HL-60/S4 (cell line): ENCODE results near the gene SLC4A9.
"Not testable (repeated sequence)": the region's sequence is repeated elsewhere in the genome, so short reads cannot be mapped to it uniquely, and the experiment has no call there.

ENCODE experiments used
- in situ Hi-C: fragments of 300-500 bp; cut with MboI; formaldehyde crosslinking; loops from 2 replicates; pipeline ENCODE4 v1.14.3; 2022; ENCODE audit warnings: low sequenced_read_pairs

The SLC4A9 gene

DNA sequence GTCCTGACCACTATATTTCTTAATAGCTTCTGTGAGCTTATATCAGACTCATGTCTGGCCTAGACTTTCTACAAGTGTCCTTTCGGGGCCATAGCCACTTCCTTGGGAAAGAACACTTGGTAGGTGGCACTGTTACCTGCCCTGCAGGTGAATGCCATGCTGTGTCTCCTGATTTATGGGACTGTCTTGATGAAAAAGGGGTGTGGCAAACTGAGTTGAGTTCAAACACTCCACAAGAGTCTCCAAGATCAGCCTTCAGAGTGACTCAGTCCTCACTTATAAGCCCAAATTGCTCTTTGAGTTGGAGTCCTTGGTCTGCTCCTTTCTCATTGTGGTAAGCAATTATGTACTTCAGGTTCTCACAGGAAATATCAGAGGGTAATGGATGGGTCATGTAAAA, 31.7 kb downstream of the SLC4A9 start:
- in situ Hi-C loops: no loop called here

DNA sequence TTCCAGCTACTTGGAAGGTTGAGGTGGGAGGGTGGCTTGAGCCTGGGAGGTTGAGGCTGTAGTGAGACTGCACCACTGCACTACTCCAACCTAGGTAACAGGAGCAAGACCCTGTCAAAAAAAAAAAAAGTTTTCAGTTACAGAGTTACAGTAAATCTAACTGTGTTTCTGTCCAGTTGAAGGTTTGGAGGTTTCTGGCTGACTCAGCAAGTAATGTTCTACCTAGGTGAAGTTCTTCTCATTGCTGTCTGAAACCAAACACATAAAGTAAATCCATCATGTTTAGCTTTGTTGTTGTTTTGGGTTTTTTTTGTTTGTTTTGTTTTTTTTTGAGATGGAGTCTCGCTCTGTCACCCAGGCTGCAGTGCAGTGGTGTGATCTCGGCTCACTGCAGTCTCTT, 33.7 kb downstream of the SLC4A9 start:
- in situ Hi-C loops: no loop called here

DNA sequence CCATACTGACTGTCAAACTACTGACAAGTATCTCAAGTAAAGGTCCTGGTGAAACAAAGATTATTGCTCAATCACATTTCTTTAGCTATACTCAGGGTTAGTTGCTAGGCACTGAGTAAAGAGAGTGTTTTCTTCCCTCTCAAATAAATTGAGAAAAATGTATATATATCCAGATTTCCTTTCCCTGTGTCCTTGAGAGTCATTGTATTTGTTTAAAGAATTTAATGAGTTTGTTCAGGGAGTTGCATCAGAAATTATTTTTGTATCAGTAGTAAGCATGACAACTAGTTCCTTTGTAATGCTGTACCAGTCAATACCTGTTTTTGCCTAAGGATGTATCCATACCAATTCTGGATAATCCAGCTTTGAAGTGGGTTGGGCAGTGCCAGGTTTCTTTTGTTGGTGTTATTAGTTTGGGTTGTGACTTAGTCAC, 38.4 kb downstream of the SLC4A9 start:
- in situ Hi-C loops: no loop called here

DNA sequence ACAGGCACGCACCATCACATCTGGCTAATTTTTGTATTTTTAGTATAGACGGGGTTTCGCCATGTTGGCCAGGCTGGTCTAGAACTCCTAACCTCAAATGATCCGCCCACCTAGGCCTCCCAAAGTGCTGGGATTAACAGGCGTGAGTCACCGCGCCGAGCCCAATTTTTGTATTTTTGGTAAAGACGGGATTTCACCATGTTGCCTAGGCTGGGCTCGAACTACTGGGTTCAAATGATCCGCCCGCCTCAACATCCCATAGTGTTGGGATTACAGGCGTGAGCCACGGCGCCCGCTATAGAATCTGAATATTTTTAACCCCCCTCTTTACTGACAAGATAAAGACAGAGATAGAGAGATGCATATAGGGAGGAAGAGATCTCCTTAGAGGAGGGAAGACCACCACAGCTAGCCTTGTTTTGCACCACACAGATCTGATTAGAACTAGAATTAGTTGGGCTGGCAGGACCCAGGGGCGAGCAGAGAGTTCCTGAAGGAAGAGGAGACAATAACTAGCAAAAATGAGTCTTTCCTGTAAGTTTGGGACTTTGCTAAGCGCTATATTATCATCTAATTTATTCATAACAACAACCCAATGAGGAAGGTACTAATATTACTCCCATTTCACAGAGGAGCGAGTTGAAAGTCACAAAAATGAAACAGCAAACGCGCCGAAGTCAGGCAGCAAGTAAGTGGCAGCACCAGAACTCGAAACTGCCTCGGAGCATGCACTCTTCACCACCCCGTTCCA, 40.2 kb downstream of the SLC4A9 start:
- in situ Hi-C loops: no loop called here

DNA sequence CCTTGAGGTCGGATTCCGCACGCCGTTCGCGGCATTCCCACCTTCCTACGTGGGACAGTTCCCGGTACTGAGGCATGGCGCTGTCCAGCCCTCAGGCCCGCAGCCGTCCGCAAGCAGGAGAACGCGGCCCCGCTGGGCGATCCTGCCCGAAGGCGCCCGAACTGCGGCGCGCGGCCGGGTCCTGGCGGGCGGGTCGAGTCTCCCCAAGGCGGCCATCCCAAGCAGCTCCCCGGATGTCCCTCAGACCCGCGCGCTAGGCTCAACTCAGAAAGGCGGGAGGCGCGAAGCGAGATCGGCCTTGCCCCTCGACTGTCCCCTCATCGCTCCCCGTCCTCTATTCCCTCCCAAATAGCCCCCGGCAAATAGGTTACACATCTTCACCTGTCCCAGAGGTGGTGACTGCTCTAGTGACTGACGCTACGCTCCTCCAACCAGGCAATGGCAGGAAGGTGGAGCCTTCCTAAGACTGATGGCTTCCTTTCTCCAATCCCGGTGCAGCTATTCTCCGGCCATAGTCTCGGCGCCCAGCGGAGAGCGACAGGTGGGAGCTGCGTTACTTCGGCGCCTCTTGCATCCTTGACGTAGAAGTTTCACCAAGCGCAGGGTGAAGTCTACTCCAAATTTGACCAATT, 40.9 kb downstream of the SLC4A9 start:
- in situ Hi-C loops: no loop called here

DNA sequence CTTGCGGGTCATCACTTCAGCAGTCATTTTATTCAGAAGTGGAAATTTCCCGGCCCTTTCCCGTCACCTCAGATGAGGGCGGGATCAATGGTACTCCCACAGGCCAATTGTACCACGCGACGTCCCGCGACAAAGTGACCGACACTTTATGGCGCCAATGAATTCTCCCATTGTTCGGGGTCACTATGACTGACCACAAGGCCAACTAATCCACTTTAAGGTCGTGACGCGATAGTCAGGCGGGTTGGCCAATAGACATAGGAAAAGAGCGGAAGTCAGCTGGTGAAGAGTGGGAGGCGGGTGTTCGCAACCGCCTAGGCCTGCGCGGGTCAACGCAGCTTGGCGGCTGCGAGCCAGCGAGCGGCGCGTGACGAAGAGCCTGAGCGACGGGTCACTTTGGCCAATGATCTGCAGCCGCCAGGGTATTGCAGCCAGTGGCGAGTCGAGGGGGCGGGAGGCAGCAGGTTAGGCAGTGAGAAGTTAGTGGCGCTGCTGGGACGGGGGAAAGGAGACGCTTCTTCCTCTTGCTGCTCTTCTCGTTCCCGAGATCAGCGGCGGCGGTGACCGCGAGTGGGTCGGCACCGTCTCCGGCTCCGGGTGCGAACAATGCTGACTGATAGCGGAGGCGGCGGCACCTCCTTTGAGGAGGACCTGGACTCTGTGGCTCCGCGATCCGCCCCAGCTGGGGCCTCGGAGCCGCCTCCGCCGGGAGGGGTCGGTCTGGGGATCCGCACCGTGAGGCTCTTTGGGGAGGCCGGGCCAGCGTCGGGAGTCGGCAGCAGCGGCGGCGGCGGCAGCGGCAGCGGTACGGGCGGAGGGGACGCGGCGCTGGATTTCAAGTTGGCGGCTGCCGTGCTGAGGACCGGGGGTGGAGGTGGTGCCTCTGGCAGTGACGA, 41.6 kb downstream of the SLC4A9 start, which contains the start of gene ANKHD1:
TSS of gene ANKHD1 (plus strand) at position 472 of the 896 bp plus-strand sequence. CDS start at position 607, 135 bp downstream.
- in situ Hi-C loops: no loop called here

DNA sequence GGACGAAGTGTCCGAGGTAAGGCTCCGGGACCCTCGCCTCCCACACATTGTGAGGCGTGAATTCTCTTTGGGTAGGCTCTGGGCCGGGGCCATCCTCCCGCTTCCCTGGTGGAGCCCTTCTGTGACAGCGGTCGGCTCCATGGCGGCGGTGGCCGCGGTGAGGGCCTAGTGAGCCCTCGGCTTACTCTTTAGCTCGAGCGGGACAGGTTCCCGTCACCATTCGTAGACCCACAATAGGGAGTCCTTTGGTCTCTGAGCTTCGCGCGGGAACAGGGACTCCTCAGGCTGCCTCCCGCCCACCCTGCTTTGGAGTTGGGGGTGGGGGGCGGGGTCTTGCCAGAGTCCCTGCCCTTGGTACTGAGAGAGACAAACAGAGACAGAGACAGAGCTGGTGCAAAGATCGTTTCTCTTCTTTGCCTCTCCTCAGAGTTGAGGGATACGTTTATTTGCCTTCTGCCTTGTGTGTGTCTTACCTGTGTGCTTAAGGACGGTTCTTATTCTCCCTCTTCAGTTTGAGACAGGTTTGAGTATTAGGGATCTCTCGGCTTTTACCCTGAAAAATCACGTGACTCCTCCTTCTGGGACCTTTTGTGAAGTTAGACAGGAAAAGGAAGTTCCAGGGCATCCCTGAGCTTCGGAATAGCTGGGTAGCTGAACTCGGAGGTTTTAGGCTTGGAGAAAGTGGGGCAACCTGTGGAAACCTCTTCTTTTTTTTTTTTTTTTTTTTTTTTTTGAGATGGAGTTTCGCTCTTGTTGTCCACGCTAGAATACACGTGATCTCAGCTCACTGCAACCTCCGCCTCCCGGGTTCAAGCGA, 42.5 kb downstream of the SLC4A9 start:
- in situ Hi-C loops: no loop called here

DNA sequence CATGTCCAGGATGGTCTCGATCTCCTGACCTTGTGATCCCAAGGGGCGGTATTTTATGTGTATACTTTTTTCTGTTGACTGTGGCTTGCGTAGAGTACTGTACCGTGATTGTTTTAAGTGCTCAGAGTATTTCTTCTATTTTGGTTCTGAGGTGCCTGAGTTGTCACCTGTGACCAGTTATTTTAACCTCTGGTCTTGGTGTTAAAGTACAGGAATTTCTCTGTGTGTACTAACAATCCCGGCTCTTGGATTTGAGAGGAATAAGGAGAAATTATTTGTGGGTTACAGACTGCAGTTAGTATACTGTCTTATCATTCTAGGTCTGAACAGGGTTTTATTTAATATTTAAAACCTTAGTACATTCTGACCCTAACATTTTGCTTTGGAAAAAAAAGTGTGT, 43.6 kb downstream of the SLC4A9 start:
- in situ Hi-C loops: no loop called here

DNA sequence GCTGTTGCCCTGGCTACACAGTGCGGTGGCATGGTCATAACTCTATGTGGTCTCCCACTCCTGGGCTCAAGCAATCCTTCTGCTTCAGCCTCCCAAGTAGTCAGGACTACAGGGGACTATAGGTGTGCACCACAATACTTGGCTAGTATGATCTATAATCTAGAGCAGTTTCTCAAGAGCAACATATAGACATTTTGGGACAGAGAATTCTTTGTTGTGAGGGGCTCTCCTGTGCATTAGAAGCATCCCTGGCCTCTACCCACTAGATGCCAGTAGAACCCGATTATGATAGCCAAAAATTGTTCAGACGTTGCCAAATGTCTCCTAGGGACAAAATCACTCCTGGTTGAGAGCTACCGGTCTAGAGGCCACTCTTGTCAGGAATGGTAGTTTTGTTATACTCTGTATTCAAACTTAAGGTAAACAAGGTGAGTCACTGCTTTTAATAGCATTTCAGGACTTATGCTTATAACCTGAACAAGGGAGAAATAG, 48.8 kb downstream of the SLC4A9 start:
- in situ Hi-C loops: no loop called here

DNA sequence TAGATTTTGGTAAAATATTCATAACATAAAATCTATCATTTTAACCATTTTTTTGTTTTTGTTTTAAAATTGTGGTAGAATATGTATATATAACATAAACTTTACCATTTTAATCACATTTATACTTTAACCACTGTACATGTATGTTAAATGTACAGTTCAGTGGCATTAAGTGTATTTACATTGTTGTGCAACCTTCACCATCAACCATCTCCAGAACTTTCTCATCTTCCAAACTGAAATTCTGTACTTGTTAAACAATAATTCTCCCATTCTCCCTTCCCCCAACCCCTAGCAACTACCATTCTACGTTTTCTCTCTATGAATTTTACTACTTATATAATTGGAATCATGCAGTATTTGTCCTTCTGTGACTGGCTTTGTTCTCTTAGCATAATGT, 53.2 kb downstream of the SLC4A9 start:
- in situ Hi-C loops: no loop called here

DNA sequence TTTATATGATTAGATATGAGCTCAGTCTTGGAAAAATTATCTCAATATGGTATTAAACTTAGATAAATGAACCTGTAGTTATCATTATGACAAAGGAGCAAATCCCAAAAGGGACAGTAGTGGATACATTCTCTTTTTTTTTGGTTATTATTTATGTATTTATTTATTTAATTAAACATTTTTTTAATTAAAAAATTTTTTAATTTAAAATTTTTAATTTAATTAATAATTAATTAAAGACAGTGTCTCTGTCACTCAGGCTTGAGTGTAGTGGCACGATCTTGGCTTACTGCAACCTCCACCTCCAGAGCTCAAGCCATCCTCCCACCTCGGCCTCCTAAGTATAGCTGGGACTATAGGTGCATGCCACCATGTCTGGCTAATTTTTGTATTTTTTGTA, 57.2 kb downstream of the SLC4A9 start:
- in situ Hi-C loops: no loop called here

DNA sequence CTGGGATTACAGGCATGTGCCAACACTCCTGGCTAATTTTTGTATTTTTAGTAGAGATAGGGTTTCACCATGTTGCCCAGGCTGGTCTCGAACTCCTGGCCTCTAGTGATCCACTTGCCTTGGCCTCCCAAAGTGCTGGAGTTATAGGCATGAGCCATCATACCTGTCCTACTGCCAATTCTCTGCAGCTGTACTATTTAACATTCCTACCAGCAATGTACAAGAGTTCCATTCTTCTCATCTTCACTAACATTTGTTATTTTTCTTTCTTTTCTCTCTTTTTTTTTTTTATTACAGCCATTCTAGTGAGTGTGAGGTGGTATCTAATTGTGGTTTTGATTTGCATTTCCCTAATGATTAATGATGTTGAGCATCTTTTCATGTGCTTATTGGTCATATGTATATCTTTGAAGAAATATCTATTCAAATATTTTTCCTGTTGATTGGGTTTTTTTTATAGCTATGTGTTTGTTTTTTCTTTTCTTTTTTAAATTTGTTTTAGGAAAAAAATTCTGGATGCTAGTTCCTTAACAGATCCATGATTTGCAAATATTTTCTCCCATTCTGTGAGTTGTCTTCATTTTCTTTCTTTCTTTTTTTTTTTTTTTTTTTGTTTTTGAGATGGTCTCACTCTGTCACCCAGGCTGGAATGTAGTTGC, 59.0 kb downstream of the SLC4A9 start:
- in situ Hi-C loops: no loop called here

DNA sequence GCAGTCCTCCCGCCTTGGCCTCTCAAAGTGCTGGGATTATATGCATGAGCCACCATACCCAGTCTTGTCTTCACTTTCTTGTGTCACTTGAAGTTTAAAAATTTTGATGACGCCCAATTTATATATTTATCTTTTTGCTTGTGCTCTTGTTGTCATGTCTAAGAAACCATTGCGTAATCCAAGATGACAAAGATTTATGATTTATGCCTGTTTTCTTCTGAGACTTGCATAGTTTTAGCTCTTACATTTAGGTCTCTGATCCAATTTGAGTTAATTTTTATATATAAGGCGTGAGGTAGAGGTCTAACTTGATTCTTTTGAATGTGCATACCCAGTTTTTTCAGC, 60.2 kb downstream of the SLC4A9 start:
- in situ Hi-C loops: no loop called here

DNA sequence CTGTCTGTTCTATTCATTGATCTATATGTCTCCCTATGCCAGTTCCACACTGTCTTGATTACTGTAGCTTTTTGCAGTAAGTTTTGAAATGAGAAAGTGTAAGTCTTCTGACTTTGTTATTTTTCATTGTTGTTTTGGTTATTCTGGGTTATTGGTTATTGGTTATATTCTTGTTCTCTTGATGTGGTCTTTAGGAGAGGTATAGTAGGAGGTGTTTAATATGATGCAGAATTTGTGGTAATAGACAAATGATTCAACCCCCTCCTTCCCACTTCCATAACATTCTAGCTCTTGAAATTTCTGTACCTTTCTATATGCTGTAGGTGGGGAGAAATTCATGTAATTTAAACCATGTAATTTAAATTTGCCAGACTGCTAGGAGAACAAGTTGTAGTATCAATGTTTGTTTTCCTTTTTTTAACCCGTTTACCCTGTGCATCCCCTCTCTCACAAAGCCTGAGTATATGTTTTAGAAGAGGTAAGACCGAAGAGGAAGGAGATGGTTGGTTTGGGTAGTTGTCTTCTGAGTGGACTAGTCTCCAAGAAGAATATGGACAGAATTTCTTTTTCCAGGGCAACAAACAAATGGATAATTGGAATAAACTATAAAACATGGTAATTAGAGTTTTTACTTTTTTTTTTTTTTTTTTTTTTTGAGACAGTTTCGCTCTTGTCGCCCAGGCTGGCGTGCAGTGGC, 60.8 kb downstream of the SLC4A9 start:
- in situ Hi-C loops: no loop called here

DNA sequence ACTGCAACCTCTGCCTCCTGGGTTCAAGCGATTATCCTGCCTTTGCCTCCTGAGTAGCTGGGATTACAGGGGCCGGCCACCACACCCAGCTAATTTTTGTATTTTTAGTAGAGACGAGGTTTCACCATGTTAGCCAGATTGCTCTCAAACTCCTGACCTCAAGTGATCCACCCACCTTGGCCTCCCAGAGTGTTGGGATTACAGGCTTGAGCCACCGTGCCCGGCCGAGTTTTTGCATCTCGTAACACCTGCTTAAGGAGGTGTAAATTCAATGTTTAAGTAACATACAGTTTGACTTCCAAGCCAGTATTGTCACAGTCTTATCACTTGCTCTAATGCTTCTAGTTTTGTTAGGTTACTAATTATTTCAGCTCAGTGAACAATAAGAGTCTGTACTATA, 61.4 kb downstream of the SLC4A9 start:
- in situ Hi-C loops: not testable (repeated sequence)

DNA sequence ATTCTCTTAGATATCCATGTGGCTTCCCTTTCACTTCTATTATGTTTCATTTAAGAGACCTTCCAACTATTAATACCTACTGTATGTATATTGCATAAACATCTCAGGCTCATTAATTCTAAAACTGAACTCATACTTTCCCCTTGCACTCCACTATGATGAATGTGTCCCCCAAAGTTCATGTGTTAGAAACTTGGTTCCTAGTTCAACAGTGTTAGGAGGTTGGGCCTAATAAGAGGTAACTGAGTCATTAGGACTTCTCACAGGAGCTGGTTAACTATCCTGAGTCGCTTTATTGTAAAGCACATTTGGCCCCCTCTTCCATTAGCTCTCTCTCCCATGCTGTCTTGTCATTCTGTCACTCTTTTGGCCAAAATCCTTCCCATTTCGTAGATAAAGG, 63.6 kb downstream of the SLC4A9 start:
- in situ Hi-C loops: no loop called here

DNA sequence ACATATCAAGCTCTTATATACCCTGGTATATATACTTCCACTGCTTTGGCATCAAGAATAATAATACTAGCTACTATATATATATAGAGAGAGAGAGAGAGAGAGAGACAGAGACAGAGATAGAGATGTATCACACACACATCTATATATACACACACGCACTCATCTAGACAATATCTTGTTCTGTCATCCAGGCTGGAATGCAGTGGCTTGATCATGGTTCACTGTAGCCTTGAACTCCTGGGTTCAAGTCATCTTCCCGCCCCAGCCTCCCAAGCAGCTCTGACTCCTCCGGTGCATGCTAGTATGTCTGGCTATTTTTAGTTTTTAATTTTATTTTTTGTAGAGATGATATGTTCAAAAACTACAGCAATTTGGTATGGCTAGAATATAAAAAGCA, 64.1 kb downstream of the SLC4A9 start:
- in situ Hi-C loops: no loop called here
